Activated T-cell treated with anti-CD3 and anti-CD28 coated beads, Interleukin-2, amount 50 U/mL, for 72 hours (primary cell): Measurements from ENCODE around the gene SLC6A7. TPM values are rescaled to one million over a fixed set of nuclear protein-coding genes. Genes with fewer than 3 reads are reported as not detected.

Experiments
- ATAC-seq, 2 donors: fragments of 150-1000 bp; cut with Tn5 transposase; replicated peaks in 1 of 2; 2 replicates each; pipeline ENCODE4 v1.10.0; 2021; ENCODE audit warnings: moderate library complexity in 2 of 2, mild to moderate bottlenecking in 1 of 2
- DNase-seq, 2 donors: peaks; one replicate each; pipeline ENCODE4 v3.0.0; 2021 to 2022; ENCODE audit warnings: mixed read lengths in 1 of 2
- H3K27ac Mint-ChIP-seq: one replicate; pipeline ENCODE4 v1.8.0; 2022; ENCODE audit warnings: mild to moderate bottlenecking, moderate library complexity, mixed read lengths
- H3K27me3 Mint-ChIP-seq: one replicate; pipeline ENCODE4 v1.8.0; 2022; ENCODE audit warnings: low read depth, mixed read lengths
- H3K36me3 Mint-ChIP-seq, 2 donors: one replicate each; pipeline ENCODE4 v1.8.0; 2022; ENCODE audit warnings: mixed read lengths in 2 of 2, mild to moderate bottlenecking in 1 of 2; ENCODE audit not compliant: insufficient read depth in 2 of 2
- H3K4me1 Mint-ChIP-seq: one replicate; pipeline ENCODE4 v1.8.0; 2022; ENCODE audit warnings: low read depth, mixed read lengths
- H3K4me3 Mint-ChIP-seq, 2 donors: one replicate each; pipeline ENCODE4 v1.8.0; 2022; ENCODE audit warnings: mild to moderate bottlenecking in 2 of 2, mixed read lengths in 2 of 2, moderate library complexity in 2 of 2
- H3K9me3 Mint-ChIP-seq, 2 donors: one replicate each; pipeline ENCODE4 v1.8.0; 2022; ENCODE audit warnings: mixed read lengths in 2 of 2
- total RNA-seq, 2 donors: library from RNA; stranded (reverse); gene quantifications; one replicate each; pipeline ENCODE4 v1.2.3, GENCODE V29; 2022

SLC6A7 gene
- total RNA-seq, 2 donors from 2014 or later: not detected

DNA sequence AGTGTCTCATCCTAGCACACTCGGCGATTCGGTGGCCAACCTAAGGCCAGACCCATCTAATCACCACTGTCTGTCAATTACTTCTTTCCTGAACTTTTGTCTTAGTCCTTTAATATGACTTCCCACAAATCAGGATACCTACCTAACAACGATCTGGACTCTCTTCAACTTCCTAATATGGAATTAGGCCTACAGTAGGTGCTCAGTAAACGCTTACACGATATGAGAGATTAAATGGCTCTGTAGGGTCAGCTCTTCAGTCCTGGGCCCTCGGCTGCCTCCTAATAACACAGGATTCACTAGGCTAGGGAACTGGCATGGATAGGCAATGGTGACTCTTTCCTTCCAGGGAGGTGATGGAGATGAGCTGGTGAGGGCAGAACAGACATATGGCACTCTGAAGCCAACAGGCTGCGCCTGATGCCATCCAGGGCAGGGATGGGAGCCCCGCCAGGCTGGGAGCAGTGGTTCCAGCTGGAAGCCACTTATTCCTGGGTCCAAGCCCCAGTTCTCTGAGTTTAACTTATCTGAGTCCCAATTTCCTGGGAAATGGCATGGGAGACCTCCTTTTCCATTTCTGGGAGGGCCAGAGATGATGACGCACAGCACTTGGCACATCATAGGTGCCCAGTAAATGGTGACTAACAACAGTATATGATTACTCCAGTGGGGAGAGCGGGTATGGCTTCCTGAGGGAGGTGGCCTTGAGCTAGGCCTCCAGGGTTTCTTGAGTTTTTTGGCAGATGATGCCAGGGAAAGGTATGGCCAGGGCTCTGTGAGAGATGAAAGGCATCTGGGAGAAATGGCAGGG is 41.5 kb upstream of the SLC6A7 start:
- ATAC-seq: no peak
- no peaks in the 10 kb centered on the region for H3K4me1 Mint-ChIP-seq
- no peaks in the 10 kb centered on the region for H3K9me3 Mint-ChIP-seq
- DNase-seq: no peak
- H3K27me3 Mint-ChIP-seq: no peaks in the 10 kb centered on the region
- no peak overlapping the region for H3K4me3 Mint-ChIP-seq
- no peaks in the 10 kb centered on the region for H3K36me3 Mint-ChIP-seq
- no peak overlapping the region for H3K27ac Mint-ChIP-seq

DNA sequence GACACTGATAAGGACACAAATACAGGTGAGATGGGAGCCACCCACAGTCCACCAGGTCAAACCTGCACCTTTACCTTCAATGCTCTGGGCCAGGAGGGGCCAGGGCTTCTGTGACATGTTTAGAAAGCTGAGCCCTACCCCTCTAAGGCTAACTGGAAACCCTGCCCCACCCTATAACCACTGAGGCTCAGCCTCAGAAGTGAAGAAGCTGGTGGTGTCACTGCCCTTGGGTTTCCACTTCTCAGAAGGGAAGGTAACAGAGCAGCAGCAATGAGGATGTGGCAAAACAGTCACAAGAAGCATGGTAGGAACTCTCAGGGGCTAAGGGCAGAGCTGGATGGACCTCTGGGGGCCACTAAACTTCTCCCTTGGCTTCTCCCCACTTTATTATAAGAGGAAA is 40.2 kb upstream of the SLC6A7 start:
- Mint-ChIP-seq H3K4me1 (no peaks in the 10 kb centered on the region), H3K9me3 (no peaks in the 10 kb centered on the region), H3K27ac (no peak overlapping the region), H3K36me3 (no peaks in the 10 kb centered on the region), H3K27me3 (peaks cover 12% of the 10 kb centered on the region), H3K4me3 (no peak overlapping the region)
- DNase-seq (no peak), ATAC-seq (peak; percentile 37 to 59)

DNA sequence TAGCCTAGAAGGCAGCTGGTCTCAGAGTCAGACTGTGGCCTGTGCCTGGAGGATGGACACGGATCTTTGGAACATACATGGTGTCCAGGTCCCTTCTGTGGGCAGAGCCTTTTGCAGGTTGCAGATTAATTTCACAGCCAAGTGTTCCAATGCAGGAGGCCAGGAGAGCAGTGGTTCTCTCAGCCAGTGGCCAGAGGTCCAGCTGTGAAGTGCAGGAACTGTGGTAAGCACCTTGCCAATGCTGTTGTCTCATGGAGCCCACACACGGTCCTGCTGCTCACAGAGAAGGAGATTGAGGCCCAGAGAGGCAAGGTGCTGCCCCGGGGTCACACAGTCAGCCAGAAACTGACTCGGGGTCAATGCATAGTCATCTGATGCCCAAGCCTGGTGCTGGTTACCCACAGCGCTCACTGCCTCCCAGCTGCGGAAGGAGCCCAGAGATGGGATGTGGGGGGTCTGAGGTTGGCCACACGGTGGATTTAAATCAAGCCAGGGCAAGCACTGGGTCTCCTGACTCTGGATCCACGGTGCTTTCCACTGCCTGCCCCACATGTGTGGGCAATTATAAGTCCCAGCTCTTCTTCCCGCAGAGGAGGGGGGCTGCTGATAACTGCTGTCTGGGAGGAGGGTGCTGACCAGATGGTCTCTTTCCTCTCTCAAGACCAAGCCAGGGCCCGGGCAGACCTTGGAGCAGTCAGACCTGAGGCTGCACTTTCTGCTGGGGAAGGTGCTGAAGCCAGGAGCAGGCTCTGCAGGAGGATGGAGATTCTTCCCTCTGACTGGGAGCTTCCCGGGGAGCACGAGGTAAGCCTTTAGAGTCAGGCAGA is 37.0 kb upstream of the SLC6A7 start:
- DNase-seq (peak; percentile 16 to 27), ATAC-seq (peak; percentile 66)
- Mint-ChIP-seq H3K27ac (no peak overlapping the region), H3K36me3 (no peaks in the 10 kb centered on the region), H3K4me3 (no peak overlapping the region), H3K27me3 (peaks cover 32% of the 10 kb centered on the region), H3K4me1 (peaks cover 6% of the 10 kb centered on the region), H3K9me3 (no peaks in the 10 kb centered on the region)

DNA sequence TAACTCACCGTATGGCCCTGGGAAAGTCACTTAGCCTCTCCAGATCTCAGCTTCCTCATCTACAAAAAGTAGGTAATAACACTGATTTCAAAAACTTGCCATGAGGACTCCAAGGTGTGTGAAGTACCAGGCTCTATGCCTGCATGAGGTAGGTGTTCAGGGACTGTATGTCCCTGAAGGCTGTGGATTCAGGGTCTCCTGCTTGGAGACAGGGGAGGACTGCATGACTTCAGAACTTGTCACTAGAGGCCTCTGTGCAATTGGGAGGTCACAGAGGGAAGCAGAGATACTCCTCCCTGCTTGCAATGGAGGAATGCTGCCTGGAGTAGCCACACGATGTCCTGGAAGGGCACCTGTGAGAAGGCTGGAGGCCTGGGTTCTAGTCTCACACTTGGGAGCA is 36.4 kb upstream of the SLC6A7 start:
- no peak overlapping the region for H3K27ac Mint-ChIP-seq
- no peaks in the 10 kb centered on the region for H3K9me3 Mint-ChIP-seq
- ATAC-seq: no peak
- H3K4me1 Mint-ChIP-seq: peaks cover 6% of the 10 kb centered on the region
- H3K4me3 Mint-ChIP-seq: no peak overlapping the region
- peaks cover 32% of the 10 kb centered on the region for H3K27me3 Mint-ChIP-seq
- H3K36me3 Mint-ChIP-seq: no peaks in the 10 kb centered on the region
- no peak for DNase-seq

DNA sequence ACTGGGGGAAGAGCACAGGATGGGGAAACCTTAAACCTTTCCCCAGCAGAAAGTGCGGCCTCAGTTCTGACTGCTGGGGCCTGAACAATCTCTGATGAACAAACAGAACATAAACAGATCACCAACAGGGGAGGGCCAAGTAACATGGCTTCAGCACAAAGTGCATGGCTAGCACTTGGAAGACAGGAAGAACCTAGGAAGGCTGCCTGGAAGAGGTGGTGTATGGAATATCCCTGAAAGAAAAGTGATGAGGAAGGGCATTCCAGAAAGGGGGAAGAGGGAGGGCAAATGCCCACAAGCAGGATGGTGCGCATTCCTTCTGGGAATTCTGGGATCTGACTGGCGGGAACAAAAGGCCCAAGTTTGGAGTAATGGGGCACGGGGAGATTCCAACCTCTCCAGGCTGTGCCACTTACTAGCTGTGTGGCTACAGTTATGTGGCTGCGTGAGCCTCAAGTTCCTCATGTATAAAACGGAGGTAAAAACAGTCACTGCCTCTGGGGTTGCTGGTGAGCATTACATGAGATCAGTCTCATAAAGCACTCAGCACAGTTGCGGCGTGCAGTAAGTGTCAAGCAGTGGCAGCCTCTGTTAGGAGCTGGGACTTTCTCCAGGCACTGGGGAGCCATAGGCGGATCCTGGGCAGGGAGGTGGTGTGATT is 35.8 kb upstream of the SLC6A7 start:
- H3K4me3 Mint-ChIP-seq: peak overlapping the region in 1 of 2 donors; percentile 36
- DNase-seq (no peak), ATAC-seq (no peak)

DNA sequence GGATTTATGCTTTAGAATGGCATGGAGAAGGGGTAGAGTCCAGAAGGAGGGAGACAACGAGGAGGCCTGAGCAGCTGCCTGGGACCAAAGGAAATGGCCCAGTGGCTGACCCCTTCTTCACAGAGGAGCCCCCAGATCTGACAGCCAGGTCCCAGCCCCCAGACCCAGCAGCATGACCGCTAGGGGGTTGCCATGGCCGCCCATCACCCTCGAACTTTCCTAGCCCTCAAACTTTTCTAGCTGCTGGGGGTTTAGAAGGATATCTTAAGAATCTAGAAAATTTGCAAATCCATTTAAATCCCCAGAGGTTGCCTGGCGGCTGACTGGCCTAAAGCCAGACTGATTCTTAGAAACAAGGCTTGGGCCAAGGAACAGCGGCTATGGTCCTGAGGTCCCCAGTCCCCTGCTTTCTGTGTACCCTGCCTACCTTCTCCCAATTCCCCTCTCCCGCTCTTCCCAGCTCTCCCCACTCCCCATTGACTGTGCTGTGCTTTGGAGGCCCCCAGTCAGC is 35.2 kb upstream of the SLC6A7 start:
- no peak for ATAC-seq
- Mint-ChIP-seq H3K36me3 (no peaks in the 10 kb centered on the region), H3K9me3 (no peaks in the 10 kb centered on the region), H3K27ac (no peak overlapping the region), H3K4me3 (peak overlapping the region in 1 of 2 donors; percentile 36), H3K27me3 (peaks cover 32% of the 10 kb centered on the region), H3K4me1 (peaks cover 6% of the 10 kb centered on the region)
- DNase-seq: no peak

More for the DNA sequence above, 35.8 kb upstream of the SLC6A7 start:
- peaks cover 32% of the 10 kb centered on the region for H3K27me3 Mint-ChIP-seq
- H3K4me1 Mint-ChIP-seq: peaks cover 6% of the 10 kb centered on the region
- no peak overlapping the region for H3K27ac Mint-ChIP-seq
- H3K36me3 Mint-ChIP-seq: no peaks in the 10 kb centered on the region
- H3K9me3 Mint-ChIP-seq: no peaks in the 10 kb centered on the region

DNA sequence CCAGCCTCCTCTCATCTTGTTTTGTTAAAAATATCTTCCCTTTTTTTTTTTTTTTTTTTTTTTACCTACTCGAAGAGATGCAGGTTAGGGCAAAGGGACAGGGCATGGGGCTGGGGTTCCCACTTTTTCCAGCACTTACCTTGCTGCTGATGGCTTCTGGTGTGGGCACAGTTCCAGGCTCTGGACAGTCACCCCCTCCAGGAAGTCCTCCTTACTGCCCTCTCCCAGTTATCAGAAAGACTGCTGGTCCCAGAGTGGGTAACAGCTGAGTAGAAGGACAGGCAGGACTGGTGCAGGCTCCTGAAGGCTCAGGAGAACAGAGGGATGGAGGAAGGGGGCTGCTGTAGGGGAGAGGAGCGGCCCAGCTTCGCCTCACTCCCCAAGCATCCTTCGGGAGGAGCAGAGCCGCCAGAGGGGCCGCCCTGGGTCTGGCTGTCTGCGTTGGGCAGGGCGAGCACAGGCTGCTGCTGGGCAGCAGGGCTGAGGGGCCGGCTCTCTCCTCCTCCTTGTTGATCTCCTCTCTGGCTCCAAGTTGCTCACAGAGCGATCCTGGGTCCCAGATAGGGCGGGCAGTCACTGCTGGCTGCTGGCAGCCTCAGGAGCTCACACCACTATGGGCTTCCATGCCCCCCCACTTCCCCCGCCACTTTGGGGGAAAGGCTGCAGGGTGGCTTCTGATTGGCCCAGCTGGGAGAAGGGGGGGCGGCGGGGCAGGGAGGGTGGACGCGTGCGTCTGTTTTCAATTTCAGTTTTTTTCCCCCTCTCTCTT is 34.4 kb upstream of the SLC6A7 start, which contains the start of gene PDGFRB:
PDGFRB (minus strand) TSS at position 588 of the 769 bp plus-strand sequence. CDS start 18,798 bp downstream, outside the sequence.
- H3K4me1 Mint-ChIP-seq: peaks cover 6% of the 10 kb centered on the region
- no peaks in the 10 kb centered on the region for H3K9me3 Mint-ChIP-seq
- DNase-seq: peak; percentile 22 to 23
- peak; percentile 56 to 70 for ATAC-seq
- peaks cover 32% of the 10 kb centered on the region for H3K27me3 Mint-ChIP-seq
- peak within 1 kb of the TSS; percentile 24 for H3K27ac Mint-ChIP-seq
- peak within 1 kb of the TSS; percentile 86 to 89 for H3K4me3 Mint-ChIP-seq
- H3K36me3 Mint-ChIP-seq: no peaks in the 10 kb centered on the region

DNA sequence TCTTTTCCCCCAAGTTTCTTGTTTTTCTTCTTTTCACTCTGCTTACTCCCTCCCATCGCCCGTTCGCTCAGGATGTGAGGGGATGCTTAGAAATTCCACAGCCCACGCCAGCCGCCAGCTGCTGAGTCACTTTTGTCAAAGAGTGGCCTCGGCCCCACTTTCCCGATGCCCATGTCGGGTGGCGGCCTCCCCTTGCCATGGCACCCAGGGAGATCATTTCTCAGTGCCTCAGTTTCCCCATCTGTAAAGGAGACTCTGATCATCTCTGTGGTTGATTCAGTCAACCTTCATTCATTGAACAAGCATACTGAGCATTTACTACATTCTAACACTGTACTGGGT is 33.9 kb upstream of the SLC6A7 start:
- no peaks in the 10 kb centered on the region for H3K36me3 Mint-ChIP-seq
- no peak for DNase-seq
- H3K4me1 Mint-ChIP-seq: peaks cover 6% of the 10 kb centered on the region
- H3K27me3 Mint-ChIP-seq: peaks cover 32% of the 10 kb centered on the region
- peak overlapping the region; percentile 24 for H3K27ac Mint-ChIP-seq
- no peaks in the 10 kb centered on the region for H3K9me3 Mint-ChIP-seq
- peak overlapping the region; percentile 86 to 89 for H3K4me3 Mint-ChIP-seq
- ATAC-seq: peak in 1 of 2 donors; percentile 10

DNA sequence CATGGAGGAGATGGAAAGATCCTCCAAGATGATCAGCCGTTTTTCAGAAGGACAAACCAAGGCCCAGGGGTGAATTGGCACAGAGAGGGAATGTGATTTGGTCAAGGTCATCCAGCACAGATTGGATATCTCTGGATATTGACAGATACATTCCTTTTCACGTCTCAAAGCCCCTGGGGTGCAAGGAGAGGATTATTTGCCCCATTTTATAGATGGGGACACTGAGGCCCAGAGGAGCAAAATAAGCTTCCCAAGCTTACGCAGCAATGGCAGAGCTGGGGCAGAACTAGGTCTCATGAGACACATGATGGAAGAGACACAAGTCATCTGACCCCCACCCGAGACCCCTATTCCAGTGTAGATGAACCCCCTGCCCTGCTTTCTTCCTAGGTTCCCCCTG is 33.3 kb upstream of the SLC6A7 start:
- Mint-ChIP-seq H3K4me1 (peaks cover 6% of the 10 kb centered on the region), H3K36me3 (no peaks in the 10 kb centered on the region), H3K27me3 (peaks cover 32% of the 10 kb centered on the region), H3K4me3 (peak overlapping the region in 1 of 2 donors; percentile 89), H3K27ac (no peak overlapping the region), H3K9me3 (no peaks in the 10 kb centered on the region)
- DNase-seq (no peak), ATAC-seq (no peak)

DNA sequence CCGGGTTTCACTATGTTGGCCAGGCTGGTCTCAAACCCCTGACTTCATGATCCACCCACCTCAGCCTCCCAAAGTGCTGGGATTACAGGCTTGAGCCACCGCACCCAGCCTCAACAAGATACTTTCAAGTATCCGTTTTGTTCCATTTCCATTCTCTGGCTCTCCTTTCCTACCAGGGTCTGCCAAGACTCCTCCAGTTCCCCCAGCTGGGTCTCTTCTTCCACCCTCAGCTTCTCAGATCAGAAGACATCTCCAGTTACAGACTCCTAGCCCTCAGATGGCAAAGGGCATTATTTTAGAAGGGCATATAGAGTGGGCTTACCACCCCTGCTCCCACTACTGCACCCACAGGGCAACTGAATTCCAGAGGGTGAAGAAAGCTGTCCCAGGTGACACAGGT is 32.7 kb upstream of the SLC6A7 start:
- no peak overlapping the region for H3K4me3 Mint-ChIP-seq
- peaks cover 6% of the 10 kb centered on the region for H3K4me1 Mint-ChIP-seq
- DNase-seq (no peak), ATAC-seq (no peak)
- H3K36me3 Mint-ChIP-seq: no peaks in the 10 kb centered on the region
- H3K9me3 Mint-ChIP-seq: no peaks in the 10 kb centered on the region
- peaks cover 32% of the 10 kb centered on the region for H3K27me3 Mint-ChIP-seq
- H3K27ac Mint-ChIP-seq: no peak overlapping the region

DNA sequence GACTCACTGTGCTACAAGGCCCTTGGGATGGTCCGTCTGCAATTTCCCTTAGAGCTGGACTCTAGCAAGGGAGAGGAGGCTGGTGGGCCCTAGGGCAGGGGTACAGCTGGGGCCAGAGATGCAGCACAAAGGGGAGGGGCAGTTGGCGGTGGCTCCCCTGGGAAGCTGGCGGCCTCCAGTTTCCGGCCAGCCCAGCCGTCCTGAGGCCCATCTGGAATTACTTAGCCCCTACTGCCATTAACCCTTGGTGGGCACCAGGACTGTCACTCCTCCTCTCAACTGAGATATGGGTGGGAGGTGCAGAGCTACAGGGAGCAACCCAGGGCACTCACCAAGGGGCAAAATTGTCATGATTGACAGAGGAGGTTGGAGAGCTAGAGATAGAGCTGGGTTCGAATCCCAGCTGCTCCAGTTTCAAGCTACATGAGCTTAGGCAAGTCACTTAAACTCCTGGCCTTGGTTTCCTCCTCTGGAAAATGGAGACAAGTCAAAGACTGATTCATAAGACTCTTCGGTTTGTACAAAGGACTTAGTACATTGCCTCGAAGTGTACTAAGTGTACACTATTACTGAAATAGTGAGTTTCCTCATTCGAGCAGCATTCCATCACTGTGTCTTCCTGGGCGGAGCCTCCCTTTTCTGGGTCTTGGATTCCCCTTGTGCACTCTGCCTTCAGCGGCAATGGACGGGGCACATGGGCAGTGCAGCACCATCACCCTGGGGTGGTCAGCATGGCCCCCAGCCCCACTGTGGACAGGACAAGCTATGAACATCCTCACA is 31.5 kb upstream of the SLC6A7 start:
- H3K27me3 Mint-ChIP-seq: peaks cover 32% of the 10 kb centered on the region
- no peaks in the 10 kb centered on the region for H3K9me3 Mint-ChIP-seq
- ATAC-seq (no peak), DNase-seq (no peak)
- H3K4me3 Mint-ChIP-seq: no peak overlapping the region
- H3K4me1 Mint-ChIP-seq: peaks cover 6% of the 10 kb centered on the region
- H3K36me3 Mint-ChIP-seq: no peaks in the 10 kb centered on the region
- no peak overlapping the region for H3K27ac Mint-ChIP-seq

DNA sequence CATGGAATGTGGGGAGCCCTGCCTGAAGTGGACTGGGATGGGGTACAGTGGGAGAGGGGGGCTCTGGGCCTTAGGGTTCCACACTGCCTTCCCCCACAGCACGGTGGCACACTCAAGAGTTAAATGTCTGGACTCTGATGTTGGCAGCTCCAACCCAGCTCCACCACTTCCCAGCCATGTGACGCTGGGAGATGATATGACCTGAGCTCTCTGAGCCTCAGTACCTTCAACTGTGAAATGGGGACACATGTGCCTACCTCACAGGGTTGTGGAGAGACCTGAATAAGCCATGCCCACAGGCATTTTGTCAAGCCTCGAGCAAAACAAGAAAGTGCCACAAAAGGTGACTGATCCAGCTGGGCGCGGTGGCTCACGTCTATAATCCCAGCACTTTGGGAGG is 30.8 kb upstream of the SLC6A7 start:
- H3K4me3 Mint-ChIP-seq: no peak overlapping the region
- H3K4me1 Mint-ChIP-seq: peaks cover 6% of the 10 kb centered on the region
- H3K27me3 Mint-ChIP-seq: peaks cover 31% of the 10 kb centered on the region
- no peak overlapping the region for H3K27ac Mint-ChIP-seq
- DNase-seq (no peak), ATAC-seq (no peak)
- no peaks in the 10 kb centered on the region for H3K36me3 Mint-ChIP-seq
- H3K9me3 Mint-ChIP-seq: no peaks in the 10 kb centered on the region
